Keratinocyte (primary cell): ENCODE data around the gene ADGRV1. TPM values are rescaled to one million over a fixed set of nuclear protein-coding genes. Genes with fewer than 3 reads are reported as not detected.
"Not testable (repeated sequence)": the region's sequence is repeated elsewhere in the genome, so short reads cannot be mapped to it uniquely, and the experiment has no call there.

Experiments
- DNase-seq: peaks from one replicate; pipeline ENCODE4 v3.0.0-alpha.2; 2011; ENCODE audit warnings: low read depth, missing footprints, low spot score
- FAIRE-seq: peaks from 2 replicates; lab custom pipeline; 2011; peaks lifted over from hg19 to GRCh38; lab: Jason Lieb, UNC
- H2AFZ ChIP-seq: 2 replicates; pipeline ENCODE4 v1.6.0; 2012; ENCODE audit warnings: low read length, control low read depth, inconsistent platforms; ENCODE audit not compliant: control insufficient read depth
- H3K27ac ChIP-seq: 2 replicates; pipeline ENCODE4 v1.5.1; 2011; ENCODE audit warnings: low read length; ENCODE audit not compliant: control insufficient read depth, insufficient read depth
- H3K27me3 ChIP-seq: 3 replicates; pipeline ENCODE4 v1.6.0; 2011; ENCODE audit warnings: low read length; ENCODE audit not compliant: control insufficient read depth, insufficient read depth; ENCODE audit errors: extremely low read depth
- H3K36me3 ChIP-seq, 2 experiments: 2 replicates in 1 of 2; 3 replicates in 1 of 2; pipeline ENCODE4 v1.5.1; 2011; ENCODE audit warnings: low read length in 2 of 2, mild to moderate bottlenecking in 1 of 2; ENCODE audit not compliant: control insufficient read depth in 2 of 2, insufficient read depth in 2 of 2; ENCODE audit errors: extremely low read depth in 1 of 2
- H3K4me1 ChIP-seq: 3 replicates; pipeline ENCODE4 v1.5.1; 2011; ENCODE audit warnings: low read length; ENCODE audit not compliant: control insufficient read depth, insufficient read depth; ENCODE audit errors: extremely low read depth
- H3K4me2 ChIP-seq: 3 replicates; pipeline ENCODE4 v1.6.0; 2011; ENCODE audit warnings: low read depth, low read length; ENCODE audit not compliant: control insufficient read depth, insufficient read depth; ENCODE audit errors: extremely low read depth
- H3K4me3 ChIP-seq, 3 experiments: fragments of 200-600 bp in 1 of 3; sonication (generic) in 1 of 3; 2 replicates in 2 of 3; 3 replicates in 1 of 3; pipeline ENCODE4 v1.5.1; 2011 to 2016; ENCODE audit warnings: low read length in 3 of 3, mild to moderate bottlenecking in 3 of 3, control low read depth in 2 of 3, inconsistent platforms in 1 of 3, low read depth in 1 of 3, mixed read lengths in 1 of 3, mixed run types in 1 of 3, moderate library complexity in 1 of 3; ENCODE audit not compliant: control insufficient read depth in 2 of 3, insufficient read depth in 2 of 3; ENCODE audit errors: extremely low read depth in 1 of 3
- H3K79me2 ChIP-seq: 2 replicates; pipeline ENCODE4 v1.6.0; 2012; ENCODE audit warnings: low read length; ENCODE audit not compliant: control insufficient read depth, insufficient read depth
- H3K9ac ChIP-seq: 3 replicates; pipeline ENCODE4 v1.6.0; 2011; ENCODE audit warnings: low read length; ENCODE audit not compliant: control insufficient read depth, insufficient read depth; ENCODE audit errors: extremely low read depth
- H3K9me1 ChIP-seq: 3 replicates; pipeline ENCODE4 v1.6.0; 2011; ENCODE audit warnings: low read length; ENCODE audit not compliant: control insufficient read depth, insufficient read depth; ENCODE audit errors: extremely low read depth
- H3K9me3 ChIP-seq: 2 replicates; pipeline ENCODE4 v1.5.1; 2012; ENCODE audit warnings: low read depth, low read length; ENCODE audit not compliant: control insufficient read depth
- H4K20me1 ChIP-seq: 3 replicates; pipeline ENCODE4 v1.6.0; 2011; ENCODE audit warnings: low read length; ENCODE audit not compliant: control insufficient read depth, insufficient read depth; ENCODE audit errors: extremely low read depth
- EZH2 ChIP-seq: IDR thresholded peaks from one replicate; pipeline ENCODE4 v1.6.1; 2012; ENCODE audit warnings: inconsistent platforms, mild to moderate bottlenecking, low read length, moderate library complexity
- dilution Hi-C: fragments of 300-500 bp; cut with MboI; formaldehyde crosslinking; loops from one replicate; pipeline ENCODE4 v1.7.0; 2020; ENCODE audit warnings: low sequenced_read_pairs; ENCODE audit not compliant: extremely low pct_ligation_motif_present
- polyA plus RNA-seq, 5 experiments: library from polyadenylated mRNA; depleted of rRNA in 3 of 5; stranded (reverse) in 3 of 5; stranded (forward) in 1 of 5; unstranded in 1 of 5; fragments of >200 nt; gene quantifications; 1 replicate in 1 of 5; 2 replicates in 3 of 5; 3 replicates in 1 of 5; pipeline versions ENCODE4 v1.2.1 to v1.2.3, GENCODE V29; 2011 to 2012; ENCODE audit warnings: missing spikeins in 2 of 5, low read depth in 1 of 5, low replicate concordance in 1 of 5
- TF ChIP-seq, protein P1 (sequence below), 3 experiments: IDR thresholded peaks in 1 of 3; conservative IDR thresholded peaks in 1 of 3; optimal IDR thresholded peaks in 1 of 3; 2 replicates in 2 of 3; 3 replicates in 1 of 3; pipeline versions ENCODE3 to v1.5.1; 2011; ENCODE audit warnings: low read length in 3 of 3, mild to moderate bottlenecking in 3 of 3, moderate library complexity in 2 of 3, control low read depth in 1 of 3, inconsistent platforms in 1 of 3; ENCODE audit not compliant: insufficient read depth in 2 of 3; ENCODE audit errors: extremely low read depth in 1 of 3

Gene ADGRV1
- polyA plus RNA-seq, 1 donor (not counting 4 experiments of a cell fraction or from before 2014, with no cell fraction given) = 0.05 TPM

DNA sequence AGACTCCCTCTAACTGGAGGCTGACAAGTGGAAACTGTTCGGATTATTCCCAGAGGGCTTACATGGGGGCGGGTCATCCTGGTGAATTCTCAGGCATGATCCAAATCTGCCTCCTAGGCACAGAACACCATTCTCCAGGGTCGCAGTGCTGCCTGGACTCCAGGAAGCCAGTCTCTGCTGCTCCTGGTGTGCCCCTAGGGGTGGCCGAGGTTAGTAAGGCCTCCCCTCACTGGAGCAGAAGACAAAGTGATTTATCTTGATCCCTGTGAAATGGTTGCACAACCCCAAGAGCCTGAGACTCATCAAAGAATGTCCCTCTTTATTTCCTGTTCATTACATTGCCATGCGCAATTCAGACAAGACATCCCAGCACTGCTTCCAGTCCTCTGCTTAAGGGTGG is 17.1 kb downstream of the ADGRV1 start:
- dilution Hi-C loops = no loop called here
- H3K4me3 ChIP-seq = no peak overlapping the region
- H3K4me2 ChIP-seq = no peak overlapping the region
- DNase-seq (no peak), FAIRE-seq (no peak)
- no peaks in the 10 kb centered on the region for H3K9me1 ChIP-seq
- H3K36me3 ChIP-seq = no peaks in the 10 kb centered on the region
- H3K27ac ChIP-seq = no peak overlapping the region
- no peaks in the 10 kb centered on the region for H4K20me1 ChIP-seq
- no peaks in the 10 kb centered on the region for H3K27me3 ChIP-seq
- no peaks in the 10 kb centered on the region for H3K9me3 ChIP-seq
- no peaks in the 10 kb centered on the region for H3K79me2 ChIP-seq
- no peak overlapping the region for H2AFZ ChIP-seq
- no peaks in the 10 kb centered on the region for H3K4me1 ChIP-seq
- no peak overlapping the region for H3K9ac ChIP-seq
- TF ChIP-seq, protein P1, sequence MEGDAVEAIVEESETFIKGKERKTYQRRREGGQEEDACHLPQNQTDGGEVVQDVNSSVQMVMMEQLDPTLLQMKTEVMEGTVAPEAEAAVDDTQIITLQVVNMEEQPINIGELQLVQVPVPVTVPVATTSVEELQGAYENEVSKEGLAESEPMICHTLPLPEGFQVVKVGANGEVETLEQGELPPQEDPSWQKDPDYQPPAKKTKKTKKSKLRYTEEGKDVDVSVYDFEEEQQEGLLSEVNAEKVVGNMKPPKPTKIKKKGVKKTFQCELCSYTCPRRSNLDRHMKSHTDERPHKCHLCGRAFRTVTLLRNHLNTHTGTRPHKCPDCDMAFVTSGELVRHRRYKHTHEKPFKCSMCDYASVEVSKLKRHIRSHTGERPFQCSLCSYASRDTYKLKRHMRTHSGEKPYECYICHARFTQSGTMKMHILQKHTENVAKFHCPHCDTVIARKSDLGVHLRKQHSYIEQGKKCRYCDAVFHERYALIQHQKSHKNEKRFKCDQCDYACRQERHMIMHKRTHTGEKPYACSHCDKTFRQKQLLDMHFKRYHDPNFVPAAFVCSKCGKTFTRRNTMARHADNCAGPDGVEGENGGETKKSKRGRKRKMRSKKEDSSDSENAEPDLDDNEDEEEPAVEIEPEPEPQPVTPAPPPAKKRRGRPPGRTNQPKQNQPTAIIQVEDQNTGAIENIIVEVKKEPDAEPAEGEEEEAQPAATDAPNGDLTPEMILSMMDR (optimal IDR thresholded peaks at IDR 0.05 in 1 of 3, IDR thresholded peaks at IDR 0.05 in 1 of 3, conservative IDR thresholded peaks at IDR 0.05 in 1 of 3; ENCODE audit: extremely low read depth in 1 of 3, insufficient read depth in 2 of 3, low read length in 3 of 3) = no peak
- no peak for TF ChIP-seq EZH2

DNA sequence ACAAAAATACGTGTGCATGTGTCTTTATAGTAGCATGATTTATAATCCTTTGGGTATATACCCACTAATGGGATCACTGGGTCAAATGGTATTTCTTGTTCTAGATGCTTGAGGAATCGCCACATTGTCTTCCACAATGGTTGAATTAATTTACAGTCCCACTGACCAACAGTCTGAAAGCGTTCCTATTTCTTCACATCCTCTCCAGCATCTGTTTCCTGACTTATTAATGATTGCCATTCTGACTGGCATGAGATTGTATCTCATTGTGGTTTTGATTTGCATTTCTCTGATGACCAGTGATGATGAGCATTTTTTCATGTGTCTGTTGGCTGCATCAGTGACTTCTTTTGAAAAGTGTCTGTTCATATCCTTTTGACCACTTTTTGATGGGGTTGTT is 18.0 kb downstream of the ADGRV1 start:
- H4K20me1 ChIP-seq, H3K9ac ChIP-seq, dilution Hi-C loops, H3K4me2 ChIP-seq, H3K27ac ChIP-seq, H2AFZ ChIP-seq, FAIRE-seq, H3K27me3 ChIP-seq, H3K9me3 ChIP-seq, H3K4me1 ChIP-seq, H3K79me2 ChIP-seq, H3K9me1 ChIP-seq, DNase-seq, H3K4me3 ChIP-seq, H3K36me3 ChIP-seq: not testable (repeated sequence)

DNA sequence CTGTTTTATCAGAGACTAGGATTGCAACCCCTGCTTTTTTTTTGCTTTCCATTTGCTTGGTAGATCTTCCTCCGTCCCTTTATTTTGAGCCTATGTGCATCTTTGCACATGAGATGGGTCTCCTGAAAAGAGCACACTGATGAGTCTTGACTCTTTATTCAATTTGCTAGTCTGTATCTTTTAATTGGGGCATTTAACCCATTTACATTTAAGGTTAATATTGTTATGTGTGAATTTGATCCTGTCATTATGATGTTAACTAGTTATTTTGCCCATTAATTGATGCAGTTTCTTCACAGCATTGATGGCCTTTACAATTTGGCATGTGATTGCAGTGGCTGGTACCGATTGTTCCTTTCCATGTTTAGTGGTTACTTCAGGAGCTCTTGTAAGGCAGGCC is 21.3 kb downstream of the ADGRV1 start:
- H2AFZ ChIP-seq, H3K9me3 ChIP-seq, H3K4me3 ChIP-seq, H3K27ac ChIP-seq, H3K4me2 ChIP-seq, H3K9ac ChIP-seq, DNase-seq, H3K79me2 ChIP-seq, H3K36me3 ChIP-seq, FAIRE-seq, H4K20me1 ChIP-seq, H3K4me1 ChIP-seq, H3K27me3 ChIP-seq, H3K9me1 ChIP-seq, dilution Hi-C loops: not testable (repeated sequence)
